Measurements from ENCODE around the gene NR1D1.

The NR1D1 gene

DNA sequence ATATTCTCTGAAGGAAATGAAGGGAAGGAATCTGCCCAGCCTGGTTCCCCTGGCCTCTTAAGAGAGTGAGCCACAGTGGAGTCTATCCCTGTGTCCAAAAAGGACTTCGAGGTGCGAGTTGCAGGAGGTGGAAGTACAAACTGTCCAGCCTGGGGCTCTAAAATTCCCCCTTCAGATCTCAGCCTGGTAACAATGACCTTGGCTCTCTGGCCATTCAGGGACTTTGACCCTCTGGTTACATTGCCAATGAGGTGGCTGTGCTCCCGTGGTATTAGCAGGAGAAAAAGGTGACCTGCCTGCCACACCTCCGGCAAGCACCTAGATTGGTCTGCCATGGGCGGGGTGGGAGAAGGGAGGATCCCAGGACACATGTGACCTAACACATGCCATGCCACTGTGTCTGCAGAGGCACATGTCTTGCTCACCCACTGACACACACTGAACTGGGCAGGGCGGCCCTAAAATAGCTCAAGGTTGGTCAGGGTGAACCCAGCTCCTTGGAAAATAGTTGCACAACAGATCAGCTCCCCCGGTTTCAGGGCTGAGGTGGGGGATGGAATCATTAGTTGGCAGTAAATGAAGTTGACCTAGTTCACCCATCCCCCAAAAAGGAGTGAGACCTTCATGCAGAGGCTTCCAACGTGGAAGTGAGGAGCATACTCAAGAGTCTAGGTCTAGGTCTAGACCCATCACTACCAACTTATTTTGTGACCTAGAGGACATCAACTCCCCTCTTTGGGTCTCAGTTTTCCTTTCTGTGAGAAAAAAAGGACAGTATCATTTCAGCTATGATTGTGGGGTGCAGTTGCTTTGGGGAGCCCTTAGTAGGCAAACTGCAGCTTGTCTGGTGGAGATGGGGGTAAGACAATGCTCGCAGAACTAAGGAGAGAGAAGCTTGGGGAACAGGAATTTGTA, 2.2 kb downstream of the NR1D1 start:
- DNase-seq (ENCODE audit: extremely low read depth in 1 of 2, low read depth in 1 of 2), result no peak

DNA sequence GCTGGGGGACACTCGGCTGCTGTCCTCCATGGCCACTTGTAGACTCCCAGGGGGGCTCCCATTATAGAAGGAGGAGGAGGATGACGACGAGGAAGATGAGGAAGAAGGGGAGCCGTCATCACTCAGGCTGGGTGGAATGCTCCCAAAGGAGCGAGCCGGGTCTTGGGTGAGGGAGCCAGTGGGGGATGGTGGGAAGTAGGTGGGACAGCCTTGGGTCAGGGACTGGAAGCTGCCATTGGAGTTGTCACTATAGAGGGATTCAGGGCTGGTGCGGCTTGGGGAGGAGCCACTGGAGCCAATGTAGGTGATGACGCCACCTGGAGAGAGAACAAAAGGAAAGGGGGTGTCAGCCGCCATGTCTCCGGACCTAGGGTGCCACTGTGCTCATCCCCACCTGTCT, 3.3 kb downstream of the NR1D1 start:
- no peak for DNase-seq (ENCODE audit: extremely low read depth in 1 of 2, low read depth in 1 of 2)

DNA sequence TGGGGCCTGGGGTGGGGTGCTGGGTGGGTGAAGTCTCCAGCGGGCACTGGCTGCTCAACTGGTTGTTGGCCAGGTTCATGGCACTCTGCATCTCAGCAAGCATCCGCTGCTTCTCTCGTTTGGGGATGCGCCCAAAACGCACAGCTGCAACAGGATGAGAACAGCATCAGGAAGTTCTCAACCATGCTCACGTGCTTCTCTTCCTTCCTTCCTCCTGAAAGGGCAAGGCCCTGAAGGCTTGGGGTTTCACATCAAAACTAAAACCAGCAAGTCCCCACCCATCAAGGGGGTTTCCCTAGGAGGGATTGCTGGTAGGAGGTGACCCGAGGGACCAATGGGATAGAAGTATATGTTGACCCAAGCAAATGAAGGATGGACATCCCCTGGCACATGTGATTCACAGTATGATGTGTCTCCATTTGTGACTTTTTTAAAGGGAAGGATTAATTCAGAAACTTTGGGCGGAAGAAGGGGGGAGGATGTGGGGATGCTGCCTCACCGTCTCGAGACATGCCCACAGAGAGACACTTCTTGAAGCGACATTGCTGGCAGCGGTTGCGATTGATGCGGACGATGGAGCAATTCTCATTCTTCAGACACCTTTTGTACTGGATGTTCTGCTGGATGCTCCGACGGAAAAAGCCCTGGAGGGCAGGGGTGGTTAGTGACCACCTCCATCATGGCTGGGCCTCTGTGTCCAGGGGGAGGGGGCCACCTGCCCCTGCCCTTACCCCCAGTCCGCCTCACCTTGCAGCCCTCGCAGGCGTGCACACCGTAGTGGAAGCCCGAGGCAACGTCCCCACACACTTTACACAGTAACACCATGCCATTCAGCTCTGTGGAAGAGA, 4.2 kb downstream of the NR1D1 start:
- peak; percentile 49 to 84 for DNase-seq (ENCODE audit: extremely low read depth in 1 of 2, low read depth in 1 of 2)

DNA sequence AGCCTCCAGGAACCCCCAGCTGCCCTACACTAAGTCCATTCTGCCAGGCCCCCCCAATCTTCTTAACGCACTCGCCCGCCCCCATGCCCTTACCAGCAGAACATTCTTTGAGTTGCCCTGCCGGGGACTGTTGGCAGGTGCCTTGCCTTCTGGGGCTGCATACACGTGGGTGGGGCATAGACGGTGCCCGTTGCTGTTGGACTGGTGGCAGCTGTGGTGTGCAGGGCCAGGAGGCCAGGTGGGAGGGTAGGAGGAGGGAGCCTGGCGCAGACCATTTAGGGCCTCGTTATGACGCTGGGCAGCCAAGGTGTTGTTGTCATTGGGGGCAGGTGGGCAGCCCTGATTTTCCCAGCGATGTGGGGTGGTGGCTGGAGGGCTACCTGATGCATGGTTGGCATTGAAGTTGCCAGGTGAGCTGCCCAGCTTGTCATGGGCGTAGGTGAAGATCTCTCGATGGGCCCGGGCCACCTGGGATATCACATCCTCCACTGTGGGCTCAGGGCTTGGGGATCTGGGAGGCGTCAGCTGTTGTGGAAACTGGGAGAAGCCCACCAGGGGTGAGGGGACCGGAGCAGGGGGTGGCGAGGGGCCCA, 4.9 kb downstream of the NR1D1 start:
- no peak for DNase-seq (ENCODE audit: extremely low read depth in 1 of 2, low read depth in 1 of 2)

DNA sequence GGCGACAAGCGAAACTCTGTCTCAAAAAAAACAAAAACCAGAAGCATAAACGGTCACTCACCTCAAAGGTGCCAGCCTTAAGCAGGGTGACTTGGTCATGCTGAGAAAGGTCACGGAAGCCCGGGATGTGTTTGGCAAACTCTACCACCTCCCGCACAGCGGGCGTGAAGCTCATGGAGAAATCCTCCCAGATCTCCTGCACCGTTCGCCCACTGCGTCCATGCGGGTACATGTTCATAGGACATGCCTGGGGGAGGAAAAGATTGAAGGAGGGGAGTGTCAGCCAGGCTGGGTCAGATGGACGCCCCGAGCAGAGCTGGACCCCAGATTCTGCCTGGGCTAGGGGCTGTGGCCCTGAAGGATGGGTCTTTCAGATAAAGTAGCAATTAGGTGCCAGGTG, 5.5 kb downstream of the NR1D1 start:
- DNase-seq (ENCODE audit: extremely low read depth in 1 of 2, low read depth in 1 of 2), result no peak

DNA sequence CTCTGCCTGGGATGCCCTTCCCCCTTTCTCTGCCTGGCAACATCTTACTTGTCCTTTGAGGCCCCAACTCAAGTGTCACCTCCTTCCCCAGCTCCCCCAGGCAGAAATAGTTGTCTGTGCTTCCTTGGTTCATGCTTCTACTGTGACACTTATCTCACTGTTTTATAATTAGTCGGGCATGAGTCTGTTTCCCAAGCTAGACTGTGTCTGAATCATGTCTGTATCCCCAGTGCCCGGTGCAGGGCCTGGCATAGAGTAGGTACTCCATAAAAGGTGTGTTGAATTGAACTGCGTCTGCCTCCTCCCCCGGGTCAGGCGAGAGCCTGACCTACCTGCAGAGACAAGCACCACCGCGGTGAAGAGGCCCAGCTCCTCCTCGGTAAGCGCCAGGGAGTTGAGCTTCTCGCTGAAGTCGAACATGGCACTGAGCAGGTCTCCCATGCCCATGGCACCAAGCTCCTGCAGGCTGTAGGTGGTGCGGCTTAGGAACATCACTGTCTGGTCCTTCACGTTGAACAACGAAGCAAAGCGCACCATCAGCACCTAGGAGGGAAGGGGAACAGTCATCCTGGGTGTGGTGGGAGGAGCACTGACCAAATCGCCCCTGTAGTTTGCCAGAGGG, 6.7 kb downstream of the NR1D1 start:
- no peak for DNase-seq (ENCODE audit: extremely low read depth in 1 of 2, low read depth in 1 of 2)

DNA sequence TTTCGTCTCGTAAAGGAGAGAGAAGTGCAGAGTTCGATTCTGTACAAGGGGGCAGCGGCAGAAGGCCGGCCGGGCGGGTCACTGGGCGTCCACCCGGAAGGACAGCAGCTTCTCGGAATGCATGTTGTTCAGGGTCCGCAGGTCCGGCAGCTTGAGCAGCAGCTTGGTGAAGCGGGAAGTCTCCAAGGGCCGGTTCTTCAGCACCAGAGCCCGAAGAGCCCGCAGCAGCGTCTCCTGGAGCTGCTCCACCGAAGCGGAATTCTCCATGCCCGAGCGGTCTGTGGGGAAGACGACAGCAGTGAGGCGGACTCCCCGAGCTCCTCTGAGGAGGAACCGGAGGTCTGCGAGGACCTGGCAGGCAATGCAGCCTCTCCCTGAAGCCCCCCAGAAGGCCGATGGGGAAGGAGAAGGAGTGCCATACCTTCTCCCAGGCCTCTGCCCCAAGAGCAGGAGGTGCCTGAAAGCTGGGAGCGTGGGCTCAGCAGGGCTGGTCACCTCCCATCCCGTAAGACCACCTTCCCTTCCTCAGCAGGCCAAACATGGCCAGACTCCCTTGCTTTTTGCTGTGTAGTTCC, 7.3 kb downstream of the NR1D1 start:
- no peak for DNase-seq (ENCODE audit: extremely low read depth in 1 of 2, low read depth in 1 of 2)

DNA sequence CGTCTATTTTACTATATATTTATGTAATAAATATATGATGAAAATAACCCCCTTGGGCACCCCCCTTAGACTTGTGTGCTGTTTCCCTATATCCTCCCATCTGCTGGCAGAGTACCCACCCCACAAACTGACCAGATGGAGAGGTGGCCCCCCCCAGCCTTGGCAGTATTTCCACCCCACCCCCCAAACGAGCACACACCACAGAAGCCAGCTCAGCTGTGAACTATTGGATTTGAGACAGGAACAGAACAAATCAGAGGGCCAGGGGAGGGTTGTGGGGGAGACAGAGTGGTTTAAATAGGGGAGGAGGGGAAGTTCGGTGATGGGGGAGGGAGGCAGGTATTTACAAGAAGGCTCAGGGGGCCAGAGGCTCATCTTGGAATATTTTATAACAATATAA, 7.8 kb downstream of the NR1D1 start:
- DNase-seq (ENCODE audit: extremely low read depth in 1 of 2, low read depth in 1 of 2), result no peak

DNA sequence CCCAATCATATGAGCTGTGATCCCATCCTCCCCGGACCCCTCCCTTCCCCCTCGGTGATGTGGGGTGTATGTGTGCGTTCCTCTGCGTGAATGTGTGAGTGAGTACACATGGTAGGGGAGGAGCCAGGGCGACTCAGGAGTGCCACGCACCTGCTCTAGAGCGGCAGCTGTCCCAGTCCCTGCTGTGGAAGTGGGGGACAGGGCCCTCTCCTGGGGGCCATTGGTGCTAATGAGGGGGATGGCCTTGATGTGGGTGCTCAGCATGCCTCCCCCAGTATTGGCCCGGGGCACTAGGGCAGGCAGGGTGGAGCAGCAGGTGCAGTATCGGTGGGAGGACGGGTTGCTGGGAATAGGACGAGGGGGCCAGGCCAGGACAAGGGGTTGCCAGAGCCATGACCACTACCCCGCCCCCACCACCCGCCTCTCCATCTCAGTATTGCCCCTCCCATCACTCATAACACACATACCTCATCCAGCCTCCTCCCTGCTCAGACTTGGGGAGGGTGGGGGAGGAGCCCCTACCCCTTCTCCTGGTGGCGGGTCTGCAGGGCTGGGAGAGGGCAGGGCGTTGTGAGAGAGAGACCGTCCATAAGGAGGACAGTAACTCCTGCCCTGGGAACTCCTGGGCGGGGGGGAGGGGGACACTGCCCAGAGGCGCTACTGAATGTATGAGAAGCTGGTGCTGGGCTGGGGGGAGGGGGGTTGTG, 8.5 kb downstream of the NR1D1 start:
- no peak for DNase-seq (ENCODE audit: extremely low read depth in 1 of 2, low read depth in 1 of 2)

DNA sequence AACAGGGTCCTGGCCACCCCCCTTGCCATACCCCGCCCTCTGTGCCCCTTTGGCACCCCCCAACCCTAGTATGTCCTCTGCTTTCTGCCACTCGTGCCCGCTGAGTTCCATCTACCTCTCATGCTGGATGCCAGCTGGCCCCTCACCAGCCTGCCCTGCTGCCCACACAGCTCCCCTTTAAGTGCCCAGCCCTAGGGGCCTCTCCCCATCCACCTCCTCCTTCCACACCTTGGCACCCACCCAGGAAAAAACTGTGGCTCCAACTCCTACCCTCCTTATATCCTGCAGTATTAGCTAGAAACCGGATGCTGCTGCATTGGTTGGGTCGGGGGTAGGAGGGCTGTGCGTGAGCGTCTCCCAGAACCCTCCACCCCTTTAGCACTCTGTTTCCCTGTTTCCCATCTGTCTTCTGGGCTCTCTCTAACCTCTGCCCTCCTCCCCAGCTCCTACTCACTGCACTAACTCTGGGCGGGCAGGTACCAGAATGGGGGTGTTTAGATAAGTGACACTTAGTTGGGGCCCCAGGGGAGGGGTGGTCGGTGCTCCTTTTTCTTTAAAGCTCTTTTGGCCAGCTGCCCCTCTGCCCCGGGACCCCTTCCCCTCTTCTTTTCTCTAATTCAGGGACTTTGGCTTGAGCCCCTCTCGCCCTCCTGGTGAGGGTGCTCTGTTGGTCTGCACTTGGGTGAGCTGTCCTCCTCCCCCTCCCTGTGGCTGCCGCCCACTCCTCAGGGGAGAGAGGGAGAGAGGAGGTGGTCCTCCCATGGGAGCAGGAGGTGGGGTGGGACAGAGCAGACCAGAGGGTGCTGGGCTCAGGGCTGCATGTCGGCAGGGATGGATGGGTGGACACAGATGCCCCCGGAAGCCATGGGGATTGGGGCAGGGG, 9.9 kb downstream of the NR1D1 start:
- DNase-seq (ENCODE audit: extremely low read depth in 1 of 2, low read depth in 1 of 2), result no peak

DNA sequence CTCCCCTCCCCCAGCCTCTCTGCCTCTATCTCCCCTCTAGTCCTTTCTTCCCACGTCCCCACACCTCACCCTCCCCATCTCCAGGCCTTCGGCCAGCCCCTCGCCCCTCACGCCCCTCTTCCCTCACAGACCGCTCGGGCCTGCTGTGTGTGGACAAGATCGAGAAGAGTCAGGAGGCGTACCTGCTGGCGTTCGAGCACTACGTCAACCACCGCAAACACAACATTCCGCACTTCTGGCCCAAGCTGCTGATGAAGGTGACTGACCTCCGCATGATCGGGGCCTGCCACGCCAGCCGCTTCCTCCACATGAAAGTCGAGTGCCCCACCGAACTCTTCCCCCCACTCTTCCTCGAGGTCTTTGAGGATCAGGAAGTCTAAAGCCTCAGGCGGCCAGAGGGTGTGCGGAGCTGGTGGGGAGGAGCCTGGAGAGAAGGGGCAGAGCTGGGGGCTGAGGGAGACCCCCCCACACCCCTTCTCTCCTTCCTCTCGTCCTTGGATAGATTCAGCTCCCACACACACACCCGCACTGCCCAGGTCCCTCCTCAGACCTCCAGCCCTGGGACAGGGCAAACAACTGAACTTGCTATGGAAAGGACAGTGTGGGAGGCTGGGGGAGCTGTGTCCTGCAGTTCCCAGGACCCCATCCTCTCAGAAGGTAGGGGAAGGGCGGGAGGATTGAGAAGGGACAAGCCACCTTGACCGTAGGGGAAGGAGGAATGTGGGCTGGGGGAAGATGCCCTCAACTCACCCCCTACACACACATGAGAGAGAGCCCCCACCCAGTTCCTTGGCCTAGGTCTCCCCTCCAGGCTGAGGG, 11.1 kb downstream of the NR1D1 start:
- DNase-seq (ENCODE audit: extremely low read depth in 1 of 2, low read depth in 1 of 2), result no peak

DNA sequence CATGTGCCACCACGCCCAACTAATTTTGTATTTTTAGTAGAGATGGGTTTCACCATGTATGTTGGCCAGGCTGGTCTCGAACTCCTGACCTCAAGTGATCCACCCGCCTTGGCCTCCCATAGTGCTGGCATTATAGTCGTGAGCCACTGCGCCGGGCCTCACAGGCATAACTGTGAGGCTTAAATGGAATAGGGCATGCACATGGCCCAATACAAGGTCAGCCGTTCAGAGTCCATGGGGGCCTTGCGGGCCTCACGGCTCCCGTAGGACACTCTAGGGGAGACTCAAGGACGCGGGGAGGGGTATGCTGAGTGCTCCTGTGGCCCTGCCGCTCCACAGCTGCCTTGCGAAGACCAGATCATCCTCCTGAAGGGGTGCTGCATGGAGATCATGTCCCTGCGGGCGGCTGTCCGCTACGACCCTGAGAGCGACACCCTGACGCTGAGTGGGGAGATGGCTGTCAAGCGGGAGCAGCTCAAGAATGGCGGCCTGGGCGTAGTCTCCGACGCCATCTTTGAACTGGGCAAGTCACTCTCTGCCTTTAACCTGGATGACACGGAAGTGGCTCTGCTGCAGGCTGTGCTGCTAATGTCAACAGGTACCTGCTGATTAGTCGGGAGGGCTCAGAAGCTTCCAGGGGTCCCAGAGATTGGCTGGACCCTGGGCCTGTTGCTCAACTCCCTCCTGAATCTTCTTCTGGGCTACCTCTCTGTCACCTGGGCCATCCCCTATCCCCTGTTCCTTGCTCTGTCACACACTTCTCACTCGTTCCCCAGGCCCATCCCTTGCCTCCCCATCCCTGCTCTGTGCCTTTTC, 12.3 kb downstream of the NR1D1 start:
- DNase-seq (ENCODE audit: extremely low read depth in 1 of 2, low read depth in 1 of 2), result no peak

DNA sequence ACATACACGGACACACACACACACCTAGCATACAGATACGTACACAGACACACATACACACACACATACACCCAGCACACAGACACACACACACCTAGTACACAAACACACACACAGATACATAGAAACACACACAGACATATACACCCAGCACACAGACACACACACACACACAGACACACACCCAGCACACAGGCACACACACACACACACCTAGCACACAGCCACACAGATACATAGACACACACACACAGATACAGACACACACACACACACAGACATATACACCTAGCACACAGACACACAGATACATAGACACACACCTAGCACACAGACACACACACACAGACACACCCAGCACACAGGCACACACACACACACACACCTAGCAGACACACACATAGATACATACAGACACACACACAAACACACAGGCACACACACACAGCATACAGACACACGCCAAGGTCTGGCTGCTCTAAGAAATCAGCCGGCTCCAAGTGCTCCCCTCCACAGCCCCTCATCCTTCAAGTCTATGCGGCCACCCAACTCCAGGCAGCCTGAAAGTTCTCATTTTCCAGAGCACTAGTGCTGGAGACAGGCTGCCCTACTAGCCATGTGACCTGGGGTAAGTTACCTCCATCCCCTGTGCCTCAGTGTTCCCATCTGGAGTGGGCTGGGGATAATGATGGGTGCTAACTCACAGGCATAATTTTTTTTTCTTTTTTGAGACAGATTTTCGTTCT, 13.2 kb downstream of the NR1D1 start:
- DNase-seq (ENCODE audit: extremely low read depth in 1 of 2, low read depth in 1 of 2), result no peak

DNA sequence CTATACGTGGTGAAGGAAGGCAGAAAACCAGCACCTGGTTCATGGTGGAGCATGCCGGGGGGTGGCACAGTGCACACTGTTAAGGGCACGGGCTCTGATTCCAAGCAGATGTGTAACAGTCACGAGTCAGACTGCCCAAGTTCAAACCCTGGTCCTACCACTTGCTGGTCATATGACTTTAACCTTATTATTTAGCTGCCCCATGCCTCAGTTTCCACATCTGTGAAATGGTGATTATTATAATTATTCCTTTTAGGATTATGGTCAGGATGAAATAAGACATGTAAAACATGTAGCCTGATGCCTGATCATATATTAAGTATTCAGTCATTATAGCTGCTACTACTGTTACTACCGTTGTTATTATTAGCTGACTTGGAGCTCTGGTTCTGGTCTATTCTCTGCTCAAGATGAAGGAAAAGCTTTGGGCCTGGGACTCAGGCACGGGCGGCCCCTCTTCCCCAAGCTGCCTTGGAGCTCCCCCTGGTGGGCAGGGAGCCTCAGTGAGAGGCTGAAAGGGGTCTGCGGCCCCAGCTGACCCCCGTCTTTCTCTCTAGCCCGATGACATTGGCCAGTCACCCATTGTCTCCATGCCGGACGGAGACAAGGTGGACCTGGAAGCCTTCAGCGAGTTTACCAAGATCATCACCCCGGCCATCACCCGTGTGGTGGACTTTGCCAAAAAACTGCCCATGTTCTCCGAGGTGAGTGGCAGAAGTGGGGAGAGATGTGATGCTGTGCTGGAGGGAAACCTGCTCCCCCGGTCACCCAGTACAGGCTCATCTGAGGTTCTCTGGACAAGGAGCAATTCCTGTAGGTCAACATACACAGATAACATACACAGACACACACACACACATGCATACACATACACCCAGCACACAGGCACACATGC, 14.0 kb downstream of the NR1D1 start:
- DNase-seq (ENCODE audit: extremely low read depth in 1 of 2, low read depth in 1 of 2), result peak in 1 of 2 donors; percentile 35

DNA sequence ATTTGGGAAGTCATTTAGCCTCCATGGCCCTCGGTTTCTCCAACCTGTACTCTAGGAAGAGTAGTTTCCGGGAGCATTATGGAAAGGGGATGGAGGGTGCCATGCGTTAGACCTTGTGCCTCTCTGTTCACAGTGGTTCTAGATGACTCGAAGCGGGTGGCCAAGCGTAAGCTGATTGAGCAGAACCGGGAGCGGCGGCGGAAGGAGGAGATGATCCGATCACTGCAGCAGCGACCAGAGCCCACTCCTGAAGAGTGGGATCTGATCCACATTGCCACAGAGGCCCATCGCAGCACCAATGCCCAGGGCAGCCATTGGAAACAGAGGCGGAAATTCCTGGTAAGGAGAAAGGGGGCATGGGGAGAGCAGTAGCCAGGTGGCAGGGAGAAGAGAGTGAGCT, 15.9 kb downstream of the NR1D1 start:
- no peak for DNase-seq (ENCODE audit: extremely low read depth in 1 of 2, low read depth in 1 of 2)

DNA sequence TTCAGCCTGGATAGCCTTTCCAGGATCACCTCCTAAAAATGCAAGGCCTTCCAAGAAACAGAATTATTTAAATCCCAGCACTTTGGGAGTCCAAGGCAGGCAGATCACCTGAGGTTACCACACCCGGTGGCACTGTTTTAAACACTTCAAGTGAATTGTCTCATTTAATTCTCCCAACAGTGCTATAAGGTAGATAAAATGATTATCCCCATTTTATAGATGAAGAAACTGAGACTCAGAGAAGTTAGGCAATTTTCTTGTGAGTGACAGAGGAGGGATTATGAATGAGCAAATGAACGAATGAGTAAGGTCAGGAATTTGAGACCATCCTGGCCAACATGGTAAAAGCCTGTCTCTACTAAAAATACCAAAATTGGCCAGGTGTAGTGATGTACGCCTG, 20.8 kb downstream of the NR1D1 start:
- no peak for DNase-seq (ENCODE audit: extremely low read depth in 1 of 2, low read depth in 1 of 2)

Data from stimulated activated CD8-positive, alpha-beta memory T cell treated with anti-CD3 and anti-CD28 coated beads, Interleukin-7, amount 100 ng/mL, for 48 hours (primary cell).